Stimulated activated CD4-positive, alpha-beta T cell treated with anti-CD3 and anti-CD28 coated beads, Interleukin-12 subunit alpha, Interleukin-12 subunit beta, amount 100 ng/mL, for 24 hours (primary cell): Measurements from ENCODE around the gene MYMX.
"Not testable (repeated sequence)": the region's sequence is repeated elsewhere in the genome, so short reads cannot be mapped to it uniquely, and the experiment has no call there.

Source experiments
- DNase-seq, 2 experiments: peaks; one replicate each; pipeline ENCODE4 v3.0.0-alpha.2; 2020; ENCODE audit warnings: low read depth in 2 of 2

MYMX gene

GRCh38 chr6:44216677-44217331, at the start of gene MYMX:
MYMX (plus strand) TSS chr6:44216926; CDS start chr6:44217472, 546 bp downstream.
- no peak for DNase-seq

GRCh38 chr6:44167567-44167966, 49.2 kb upstream of the MYMX start:
- DNase-seq = no peak

GRCh38 chr6:44169154-44169553, 47.6 kb upstream of the MYMX start:
- DNase-seq = no peak

- no peak for DNase-seq
Measured at GRCh38 chr6:44169886-44170570, 46.7 kb upstream of the MYMX start.

GRCh38 chr6:44171899-44172546, 44.7 kb upstream of the MYMX start:
- no peak for DNase-seq

- DNase-seq = peak; percentile 61 to 80
Measured at GRCh38 chr6:44172731-44173500, 43.8 kb upstream of the MYMX start.

GRCh38 chr6:44176130-44176761, 40.5 kb upstream of the MYMX start:
- no peak for DNase-seq

- DNase-seq = no peak
Measured at GRCh38 chr6:44176762-44177509, 39.8 kb upstream of the MYMX start.

GRCh38 chr6:44177691-44178423, 38.9 kb upstream of the MYMX start:
- no peak for DNase-seq

- DNase-seq = no peak
Measured at GRCh38 chr6:44178424-44179071, 38.2 kb upstream of the MYMX start.

- DNase-seq = no peak
Measured at GRCh38 chr6:44179072-44179536, 37.6 kb upstream of the MYMX start.

- DNase-seq = no peak
Measured at GRCh38 chr6:44179648-44180047, 37.1 kb upstream of the MYMX start.

- no peak for DNase-seq
Measured at GRCh38 chr6:44180406-44180805, 36.3 kb upstream of the MYMX start.

GRCh38 chr6:44180886-44181285, 35.8 kb upstream of the MYMX start:
- no peak for DNase-seq

GRCh38 chr6:44181784-44182183, 34.9 kb upstream of the MYMX start:
- DNase-seq = not testable (repeated sequence)

GRCh38 chr6:44182911-44183390, 33.8 kb upstream of the MYMX start:
- DNase-seq = no peak

- no peak for DNase-seq
Measured at GRCh38 chr6:44183783-44184182, 32.9 kb upstream of the MYMX start.

- DNase-seq = not testable (repeated sequence)
Measured at GRCh38 chr6:44185356-44185755, 31.4 kb upstream of the MYMX start.

- no peak for DNase-seq
Measured at GRCh38 chr6:44185953-44186634, 30.6 kb upstream of the MYMX start.
